Mesenchymal stem cell (in vitro differentiated cells and primary cell): ENCODE results near the gene ITGAV. TPM values are rescaled to one million over a fixed set of nuclear protein-coding genes. Genes with fewer than 3 reads are reported as not detected.
A peak's percentile ranks its signal among the peaks of the same experiment; 100 is the strongest.

Source experiments
- DNase-seq: peaks from one replicate; pipeline ENCODE4 v3.0.0-alpha.2; 2013
- H2AFZ ChIP-seq: one replicate; pipeline ENCODE4 v1.6.1; 2013; ENCODE audit warnings: low read depth, mild to moderate bottlenecking, control low read depth, inconsistent platforms, low read length, moderate library complexity
- H2AK5ac ChIP-seq: 2 replicates; pipeline ENCODE4 v1.6.1; 2013; ENCODE audit warnings: low read length, moderate library complexity, mild to moderate bottlenecking, inconsistent platforms; ENCODE audit not compliant: severe bottlenecking
- H2BK120ac ChIP-seq: one replicate; pipeline ENCODE4 v1.6.1; 2013; ENCODE audit warnings: low read depth, mild to moderate bottlenecking, inconsistent platforms, low read length, moderate library complexity
- H2BK12ac ChIP-seq, 2 experiments: one replicate each; pipeline ENCODE4 v1.6.1; 2013; ENCODE audit warnings: inconsistent platforms in 2 of 2, low read length in 2 of 2, mild to moderate bottlenecking in 2 of 2, moderate library complexity in 2 of 2, control low read depth in 1 of 2
- H2BK15ac ChIP-seq: one replicate; pipeline ENCODE4 v1.6.1; 2013; ENCODE audit warnings: mild to moderate bottlenecking, low read depth, inconsistent platforms; ENCODE audit not compliant: poor library complexity, severe bottlenecking
- H2BK5ac ChIP-seq: 2 replicates; pipeline ENCODE4 v1.6.1; 2013; ENCODE audit warnings: low read depth, mild to moderate bottlenecking, low read length, control low read depth, inconsistent platforms; ENCODE audit not compliant: poor library complexity, severe bottlenecking
- H3K14ac ChIP-seq, 2 experiments: one replicate each; pipeline ENCODE4 v1.6.1; 2013; ENCODE audit warnings: inconsistent platforms in 2 of 2, low read length in 2 of 2, control low read depth in 1 of 2, mild to moderate bottlenecking in 1 of 2, moderate library complexity in 1 of 2
- H3K18ac ChIP-seq, 2 experiments: one replicate each; pipeline ENCODE4 v1.6.1; 2013; ENCODE audit warnings: inconsistent platforms in 2 of 2, low read length in 2 of 2, control low read depth in 1 of 2, low read depth in 1 of 2, mild to moderate bottlenecking in 1 of 2
- H3K23ac ChIP-seq, 2 experiments: one replicate each; pipeline ENCODE4 v1.6.1; 2013; ENCODE audit warnings: inconsistent platforms in 2 of 2, low read length in 2 of 2, mild to moderate bottlenecking in 2 of 2, moderate library complexity in 2 of 2, control low read depth in 1 of 2
- H3K27ac ChIP-seq: 2 replicates; pipeline ENCODE4 v1.5.1; 2013; ENCODE audit warnings: mild to moderate bottlenecking, moderate library complexity, low read length, control low read depth, inconsistent platforms; ENCODE audit not compliant: poor library complexity, severe bottlenecking
- H3K27me3 ChIP-seq, 2 experiments: 2 replicates each; pipeline versions ENCODE4 v1.6.1 to v1.7.0; 2013; ENCODE audit warnings: low read length in 2 of 2, mild to moderate bottlenecking in 2 of 2, moderate library complexity in 2 of 2, control low read depth in 1 of 2, inconsistent platforms in 1 of 2; ENCODE audit not compliant: control insufficient read depth in 1 of 2, insufficient read depth in 1 of 2
- H3K36me3 ChIP-seq, 2 experiments: 2 replicates each; pipeline versions ENCODE4 v1.6.1 to v1.7.0; 2013; ENCODE audit warnings: low read length in 2 of 2, control low read depth in 1 of 2, inconsistent platforms in 1 of 2, low read depth in 1 of 2, mild to moderate bottlenecking in 1 of 2; ENCODE audit not compliant: insufficient read depth in 2 of 2, control insufficient read depth in 1 of 2
- H3K4ac ChIP-seq, 2 experiments: one replicate each; pipeline ENCODE4 v1.6.1; 2013; ENCODE audit warnings: inconsistent platforms in 2 of 2, low read length in 2 of 2, mild to moderate bottlenecking in 2 of 2, moderate library complexity in 2 of 2, control low read depth in 1 of 2, low read depth in 1 of 2
- H3K4me1 ChIP-seq: 2 replicates; pipeline ENCODE4 v1.6.1; 2013; ENCODE audit warnings: low read depth, low read length, control low read depth; ENCODE audit not compliant: control insufficient read depth, insufficient read depth
- H3K4me2 ChIP-seq: 2 replicates; pipeline ENCODE4 v1.6.1; 2013; ENCODE audit warnings: low read length, mild to moderate bottlenecking, inconsistent platforms; ENCODE audit not compliant: poor library complexity, severe bottlenecking
- H3K4me3 ChIP-seq, 2 experiments: 2 replicates each; pipeline versions ENCODE4 v1.5.1 to v1.7.0; 2013; ENCODE audit warnings: low read length in 2 of 2, mild to moderate bottlenecking in 2 of 2, control low read depth in 1 of 2, low read depth in 1 of 2; ENCODE audit not compliant: insufficient read depth in 1 of 2
- H3K79me1 ChIP-seq: replicated peaks from 2 replicates; pipeline ENCODE4 v1.6.1; 2013; ENCODE audit warnings: mild to moderate bottlenecking, control low read depth, low read length, inconsistent platforms; ENCODE audit not compliant: poor library complexity, severe bottlenecking
- H3K9ac ChIP-seq: 2 replicates; pipeline ENCODE4 v1.7.0; 2013; ENCODE audit warnings: mild to moderate bottlenecking, low read length, moderate library complexity
- H3K9me3 ChIP-seq: 2 replicates; pipeline ENCODE4 v1.7.0; 2013; ENCODE audit warnings: mild to moderate bottlenecking, low read length; ENCODE audit not compliant: control insufficient read depth
- H4K8ac ChIP-seq: one replicate; pipeline ENCODE4 v1.6.1; 2013; ENCODE audit warnings: inconsistent platforms, mild to moderate bottlenecking, low read length, moderate library complexity
- H4K91ac ChIP-seq: one replicate; pipeline ENCODE4 v1.6.1; 2013; ENCODE audit warnings: mild to moderate bottlenecking, low read length, inconsistent platforms
- WGBS: methylation state at CpG from one replicate; pipeline ENCODE4 v1.1.7; 2013; ENCODE audit warnings: mixed read lengths; 5-methylcytosine and 5-hydroxymethylcytosine counted together
- polyA plus RNA-seq, 2 experiments: library from polyadenylated mRNA; stranded (reverse); fragments of 200-250 nt; gene quantifications; one replicate each; pipeline ENCODE4 v1.2.3, GENCODE V29; 2013

Gene ITGAV
- 126 TPM for polyA plus RNA-seq (2013, experiment 1 of 2)
- polyA plus RNA-seq (2013, experiment 2 of 2), result 117 TPM

DNA sequence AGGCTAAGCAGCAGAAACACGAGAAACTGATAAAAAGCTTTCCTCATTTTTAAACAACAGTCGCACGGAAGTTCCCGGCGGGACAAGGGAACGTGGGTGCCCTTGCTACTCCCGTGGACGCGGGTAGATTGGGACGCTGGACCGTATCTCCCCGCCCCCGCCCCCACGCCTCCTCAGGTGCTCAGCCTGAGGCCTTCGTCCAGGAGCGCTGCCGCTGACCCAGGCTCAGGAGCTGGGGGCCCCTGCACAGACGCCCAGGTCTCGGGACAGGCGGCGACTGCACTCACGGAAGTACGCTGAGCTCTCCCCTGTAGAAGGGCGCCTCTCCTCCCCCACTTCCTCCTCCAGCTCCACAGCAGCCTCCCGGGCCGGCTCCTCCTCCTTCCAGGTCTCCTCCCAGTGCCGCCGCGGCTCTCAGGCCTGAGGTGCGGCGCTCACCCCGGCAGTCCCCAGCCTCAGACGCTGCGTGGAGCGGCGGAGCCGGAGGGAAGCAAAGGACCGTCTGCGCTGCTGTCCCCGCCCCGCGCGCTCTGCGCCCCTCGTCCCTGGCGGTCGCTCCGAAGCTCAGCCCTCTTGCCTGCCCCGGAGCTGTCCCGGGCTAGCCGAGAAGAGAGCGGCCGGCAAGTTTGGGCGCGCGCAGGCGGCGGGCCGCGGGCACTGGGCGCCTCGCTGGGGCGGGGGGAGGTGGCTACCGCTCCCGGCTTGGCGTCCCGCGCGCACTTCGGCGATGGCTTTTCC is at the start of gene ITGAV:
Gene ITGAV, plus strand, starts transcription at position 445 of the 738 bp plus-strand sequence. Its CDS starts 283 bp downstream, at position 728.
- Histone ChIP-seq H3K36me3 (no peaks in the 10 kb centered on the region), H3K9ac (peak within 1 kb of the TSS; percentile 96), H3K23ac (no peak within 1 kb of the TSS), H4K91ac (peak within 1 kb of the TSS; percentile 99), H3K79me1 (no peaks in the 10 kb centered on the region), H3K9me3 (no peaks in the 10 kb centered on the region), H2BK12ac (peak within 1 kb of the TSS; percentile 42 to 96), H3K4ac (peak within 1 kb of the TSS; percentile 90 to 95), H3K27me3 (no peaks in the 10 kb centered on the region), H3K14ac (peak within 1 kb of the TSS; percentile 82 to 83), H2AFZ (peak within 1 kb of the TSS; percentile 36), H2BK5ac (peak within 1 kb of the TSS; percentile 97), H2BK120ac (peak within 1 kb of the TSS; percentile 95), H3K4me3 (peak within 1 kb of the TSS; percentile 82 to 95), H3K4me2 (peak within 1 kb of the TSS; percentile 30), H4K8ac (peak within 1 kb of the TSS; percentile 99), H2AK5ac (no peak within 1 kb of the TSS), H3K18ac (peak within 1 kb of the TSS; percentile 96 to 99), H3K4me1 (peaks cover 7% of the 10 kb centered on the region), H3K27ac (peak within 1 kb of the TSS; percentile 91), H2BK15ac (peak within 1 kb of the TSS; percentile 85)
- under 1% methylated on average over 61 of the region's 71 CpGs for WGBS
- DNase-seq, result peak; percentile 96

- H3K14ac ChIP-seq, result no peak overlapping the region
- H3K4me2 ChIP-seq, result no peak overlapping the region
- no peaks in the 10 kb centered on the region for H3K9me3 ChIP-seq
- peaks cover 2% of the 10 kb centered on the region for H3K4me1 ChIP-seq
- H2BK120ac ChIP-seq, result no peak overlapping the region
- H2AFZ ChIP-seq, result no peak overlapping the region
- no peak overlapping the region for H2BK5ac ChIP-seq
- DNase-seq, result no peak
- no peak overlapping the region for H3K4me3 ChIP-seq
- 89% methylated on average over 4 of the region's 4 CpGs for WGBS
- no peak overlapping the region for H2BK12ac ChIP-seq
- no peaks in the 10 kb centered on the region for H3K27me3 ChIP-seq
- H3K79me1 ChIP-seq, result no peaks in the 10 kb centered on the region
- H3K23ac ChIP-seq, result no peak overlapping the region
- H3K27ac ChIP-seq, result no peak overlapping the region
- H4K8ac ChIP-seq, result no peak overlapping the region
- H3K4ac ChIP-seq, result no peak overlapping the region
- H4K91ac ChIP-seq, result no peak overlapping the region
- H3K36me3 ChIP-seq, result no peaks in the 10 kb centered on the region
- no peak overlapping the region for H2AK5ac ChIP-seq
- H3K18ac ChIP-seq, result no peak overlapping the region
- H2BK15ac ChIP-seq, result no peak overlapping the region
- H3K9ac ChIP-seq, result peak overlapping the region; percentile 39
Observed at GRCh38 chr2:186540941-186541340, 48.9 kb upstream of the ITGAV start.

DNA sequence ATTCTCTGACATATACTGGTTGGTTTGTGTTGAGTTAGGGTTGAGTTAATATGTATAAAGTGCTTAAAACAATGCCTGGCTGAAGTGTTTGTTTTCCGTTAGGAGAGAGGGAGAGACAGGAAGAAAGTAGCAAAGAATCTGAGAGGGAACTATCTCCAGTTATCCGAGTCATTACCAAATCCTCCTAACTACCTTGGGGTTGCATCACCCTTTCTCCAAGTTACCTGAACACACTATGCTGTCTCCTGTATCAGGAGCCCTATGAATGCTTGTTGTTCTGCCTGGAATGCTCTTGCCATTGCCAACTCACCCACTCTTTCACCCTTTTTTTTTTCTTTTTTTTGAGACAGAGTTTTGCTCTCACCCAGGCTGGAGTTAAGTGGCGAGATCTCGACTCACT is 47.9 kb upstream of the ITGAV start:
- Histone ChIP-seq H2BK12ac (peak overlapping the region in 1 of 2 experiments; percentile 23), H4K8ac (no peak overlapping the region), H2AFZ (no peak overlapping the region), H3K14ac (no peak overlapping the region), H3K79me1 (no peaks in the 10 kb centered on the region), H2AK5ac (no peak overlapping the region), H3K4me2 (no peak overlapping the region), H3K4me1 (peaks cover 2% of the 10 kb centered on the region), H3K4me3 (no peak overlapping the region), H2BK120ac (no peak overlapping the region), H3K9me3 (no peaks in the 10 kb centered on the region), H3K18ac (peak overlapping the region in 1 of 2 experiments; percentile 24), H3K27ac (no peak overlapping the region), H4K91ac (no peak overlapping the region), H2BK15ac (no peak overlapping the region), H3K4ac (no peak overlapping the region), H3K9ac (no peak overlapping the region), H3K27me3 (no peaks in the 10 kb centered on the region), H3K36me3 (no peaks in the 10 kb centered on the region), H2BK5ac (no peak overlapping the region), H3K23ac (no peak overlapping the region)
- 79% methylated on average over 4 of the region's 4 CpGs for WGBS
- DNase-seq, result no peak

- no peaks in the 10 kb centered on the region for H3K36me3 ChIP-seq
- H2AFZ ChIP-seq, result no peak overlapping the region
- H2BK120ac ChIP-seq, result no peak overlapping the region
- no peak overlapping the region for H3K4me2 ChIP-seq
- H3K79me1 ChIP-seq, result no peaks in the 10 kb centered on the region
- no peak overlapping the region for H3K23ac ChIP-seq
- H2BK5ac ChIP-seq, result peak overlapping the region; percentile 73
- H3K9ac ChIP-seq, result peak overlapping the region; percentile 94
- peak overlapping the region; percentile 78 for H4K91ac ChIP-seq
- H3K27ac ChIP-seq, result peak overlapping the region; percentile 99
- H2BK12ac ChIP-seq, result peak overlapping the region in 1 of 2 experiments; percentile 72
- H3K4me3 ChIP-seq, result peak overlapping the region in 1 of 2 experiments; percentile 55
- no peaks in the 10 kb centered on the region for H3K9me3 ChIP-seq
- peak overlapping the region; percentile 66 to 78 for H3K18ac ChIP-seq
- DNase-seq, result peak; percentile 81
- peak overlapping the region; percentile 80 for H2AK5ac ChIP-seq
- peak overlapping the region in 1 of 2 experiments; percentile 46 for H3K4ac ChIP-seq
- no CpG with 5 or more reads among the region's 3 CpGs for WGBS
- no peaks in the 10 kb centered on the region for H3K27me3 ChIP-seq
- no peak overlapping the region for H2BK15ac ChIP-seq
- no peak overlapping the region for H3K14ac ChIP-seq
- no peak overlapping the region for H4K8ac ChIP-seq
- peaks cover 2% of the 10 kb centered on the region for H3K4me1 ChIP-seq
Observed at GRCh38 chr2:186543561-186544131, 46.2 kb upstream of the ITGAV start.
